IPS-18a (cell line): ENCODE results near the gene ARHGEF4.

Experiments
- H3K27ac ChIP-seq: one replicate; pipeline ENCODE4 v1.5.1; 2013; ENCODE audit warnings: low read length
- H3K27me3 ChIP-seq: one replicate; pipeline ENCODE4 v1.6.1; 2013; ENCODE audit warnings: mild to moderate bottlenecking, low read length; ENCODE audit not compliant: control insufficient read depth, insufficient read depth
- H3K36me3 ChIP-seq: one replicate; pipeline ENCODE4 v1.6.1; 2013; ENCODE audit warnings: low read depth, low read length; ENCODE audit not compliant: control insufficient read depth
- H3K4me1 ChIP-seq: one replicate; pipeline ENCODE4 v1.6.1; 2013; ENCODE audit warnings: low read depth, low read length; ENCODE audit not compliant: control insufficient read depth
- H3K4me3 ChIP-seq: one replicate; pipeline ENCODE4 v1.5.1; 2013; ENCODE audit warnings: low read length
- H3K9ac ChIP-seq: one replicate; pipeline ENCODE4 v1.6.1; 2013; ENCODE audit warnings: mild to moderate bottlenecking, low read length, moderate library complexity
- H3K9me3 ChIP-seq: one replicate; pipeline ENCODE4 v1.6.1; 2013; ENCODE audit warnings: low read depth, low read length; ENCODE audit not compliant: control insufficient read depth

The ARHGEF4 gene

GRCh38 chr2:130997198-130997597 lies 160.5 kb downstream of the ARHGEF4 start:
- H3K27ac ChIP-seq, result no peak overlapping the region
- H3K4me1 ChIP-seq, result no peaks in the 10 kb centered on the region
- no peaks in the 10 kb centered on the region for H3K9me3 ChIP-seq
- H3K27me3 ChIP-seq, result no peaks in the 10 kb centered on the region
- no peak overlapping the region for H3K4me3 ChIP-seq
- no peak overlapping the region for H3K9ac ChIP-seq
- no peaks in the 10 kb centered on the region for H3K36me3 ChIP-seq

GRCh38 chr2:130998561-130998960 lies 161.8 kb downstream of the ARHGEF4 start:
- H3K4me1 ChIP-seq, result no peaks in the 10 kb centered on the region
- no peak overlapping the region for H3K9ac ChIP-seq
- H3K36me3 ChIP-seq, result no peaks in the 10 kb centered on the region
- no peak overlapping the region for H3K27ac ChIP-seq
- H3K27me3 ChIP-seq, result no peaks in the 10 kb centered on the region
- H3K4me3 ChIP-seq, result no peak overlapping the region
- no peaks in the 10 kb centered on the region for H3K9me3 ChIP-seq

- no peak overlapping the region for H3K4me3 ChIP-seq
- H3K27ac ChIP-seq, result no peak overlapping the region
- H3K36me3 ChIP-seq, result no peaks in the 10 kb centered on the region
- no peaks in the 10 kb centered on the region for H3K4me1 ChIP-seq
- H3K27me3 ChIP-seq, result no peaks in the 10 kb centered on the region
- no peaks in the 10 kb centered on the region for H3K9me3 ChIP-seq
- H3K9ac ChIP-seq, result no peak overlapping the region
These were observed 167.9 kb downstream of the ARHGEF4 start for GRCh38 chr2:131004446-131005209.

- no peaks in the 10 kb centered on the region for H3K27me3 ChIP-seq
- H3K4me3 ChIP-seq, result no peak overlapping the region
- H3K27ac ChIP-seq, result no peak overlapping the region
- no peaks in the 10 kb centered on the region for H3K4me1 ChIP-seq
- H3K9me3 ChIP-seq, result no peaks in the 10 kb centered on the region
- no peaks in the 10 kb centered on the region for H3K36me3 ChIP-seq
- no peak overlapping the region for H3K9ac ChIP-seq
These were observed 168.7 kb downstream of the ARHGEF4 start for GRCh38 chr2:131005216-131005935.

GRCh38 chr2:131006561-131006960 lies 169.8 kb downstream of the ARHGEF4 start:
- Histone ChIP-seq H3K9ac (no peak overlapping the region), H3K4me1 (no peaks in the 10 kb centered on the region), H3K9me3 (no peaks in the 10 kb centered on the region), H3K27ac (no peak overlapping the region), H3K27me3 (no peaks in the 10 kb centered on the region), H3K36me3 (no peaks in the 10 kb centered on the region), H3K4me3 (no peak overlapping the region)

GRCh38 chr2:131008967-131009366 lies 172.3 kb downstream of the ARHGEF4 start:
- Histone ChIP-seq H3K36me3 (no peaks in the 10 kb centered on the region), H3K9me3 (no peaks in the 10 kb centered on the region), H3K27me3 (no peaks in the 10 kb centered on the region), H3K27ac (no peak overlapping the region), H3K4me3 (no peak overlapping the region), H3K9ac (no peak overlapping the region), H3K4me1 (no peaks in the 10 kb centered on the region)

- Histone ChIP-seq H3K4me3 (no peak overlapping the region), H3K27me3 (no peaks in the 10 kb centered on the region), H3K9me3 (no peaks in the 10 kb centered on the region), H3K27ac (no peak overlapping the region), H3K4me1 (no peaks in the 10 kb centered on the region), H3K36me3 (no peaks in the 10 kb centered on the region), H3K9ac (no peak overlapping the region)
These were observed 173.2 kb downstream of the ARHGEF4 start for GRCh38 chr2:131009713-131010475.

GRCh38 chr2:131010566-131010965 lies 173.9 kb downstream of the ARHGEF4 start:
- no peak overlapping the region for H3K9ac ChIP-seq
- H3K4me3 ChIP-seq, result no peak overlapping the region
- H3K36me3 ChIP-seq, result no peaks in the 10 kb centered on the region
- H3K27ac ChIP-seq, result no peak overlapping the region
- H3K27me3 ChIP-seq, result no peaks in the 10 kb centered on the region
- H3K9me3 ChIP-seq, result no peaks in the 10 kb centered on the region
- H3K4me1 ChIP-seq, result no peaks in the 10 kb centered on the region

- Histone ChIP-seq H3K27me3 (no peaks in the 10 kb centered on the region), H3K36me3 (no peaks in the 10 kb centered on the region), H3K4me3 (no peak overlapping the region), H3K27ac (no peak overlapping the region), H3K9ac (no peak overlapping the region), H3K9me3 (no peaks in the 10 kb centered on the region), H3K4me1 (no peaks in the 10 kb centered on the region)
These were observed 174.8 kb downstream of the ARHGEF4 start for GRCh38 chr2:131011486-131011885.

GRCh38 chr2:131014141-131014540 lies 177.4 kb downstream of the ARHGEF4 start:
- no peaks in the 10 kb centered on the region for H3K9me3 ChIP-seq
- no peak overlapping the region for H3K27ac ChIP-seq
- no peak overlapping the region for H3K9ac ChIP-seq
- no peaks in the 10 kb centered on the region for H3K27me3 ChIP-seq
- H3K36me3 ChIP-seq, result no peaks in the 10 kb centered on the region
- peaks cover 5% of the 10 kb centered on the region for H3K4me1 ChIP-seq
- no peak overlapping the region for H3K4me3 ChIP-seq

- H3K27ac ChIP-seq, result no peak overlapping the region
- no peaks in the 10 kb centered on the region for H3K9me3 ChIP-seq
- no peak overlapping the region for H3K9ac ChIP-seq
These were observed 179.1 kb downstream of the ARHGEF4 start for GRCh38 chr2:131015764-131016163.

More at GRCh38 chr2:131015764-131016163, 179.1 kb downstream of the ARHGEF4 start:
- Histone ChIP-seq H3K27me3 (no peaks in the 10 kb centered on the region), H3K4me3 (no peak overlapping the region), H3K36me3 (no peaks in the 10 kb centered on the region), H3K4me1 (peaks cover 5% of the 10 kb centered on the region)
